RPMI7951 (cell line): ENCODE measurements around the gene P2RY8. TPM values are rescaled to one million over a fixed set of nuclear protein-coding genes. Genes with fewer than 3 reads are reported as not detected.
A peak's percentile ranks its signal among the peaks of the same experiment; 100 is the strongest.
"Not testable (repeated sequence)": the region's sequence is repeated elsewhere in the genome, so short reads cannot be mapped to it uniquely, and the experiment has no call there.

Experiments
- DNase-seq: peaks from one replicate; pipeline ENCODE4 v3.0.0-alpha.2; 2012; ENCODE audit warnings: low read depth
- total RNA-seq: library from RNA; depleted of rRNA; stranded (reverse); fragments of >200 nt; shearing (Covaris generic); gene quantifications from 2 replicates; pipeline ENCODE4 v1.2.3, GENCODE V29; 2014

Gene P2RY8
- total RNA-seq, 1 experiment from 2014 or later: not detected

GRCh38 chrX:1520350-1520749 is 16.6 kb downstream of the P2RY8 start:
- DNase-seq: no peak

GRCh38 chrX:1519022-1519497 is 17.9 kb downstream of the P2RY8 start:
- DNase-seq: no peak

- DNase-seq: no peak
Observed at GRCh38 chrX:1518512-1518911, 18.5 kb downstream of the P2RY8 start.

- no peak for DNase-seq
Observed at GRCh38 chrX:1516596-1517104, 20.3 kb downstream of the P2RY8 start.

- DNase-seq: no peak
Observed at GRCh38 chrX:1511829-1512228, 25.2 kb downstream of the P2RY8 start.

GRCh38 chrX:1511150-1511549 is 25.8 kb downstream of the P2RY8 start:
- DNase-seq: no peak

- DNase-seq: no peak
Observed at GRCh38 chrX:1507511-1508463, 29.2 kb downstream of the P2RY8 start.

GRCh38 chrX:1506916-1507315 is 30.1 kb downstream of the P2RY8 start:
- no peak for DNase-seq

GRCh38 chrX:1502853-1503252 is 34.1 kb downstream of the P2RY8 start:
- DNase-seq: no peak

- no peak for DNase-seq
Observed at GRCh38 chrX:1502241-1502640, 34.7 kb downstream of the P2RY8 start.

GRCh38 chrX:1500701-1501624 is 36.0 kb downstream of the P2RY8 start:
- peak; percentile 83 for DNase-seq

- DNase-seq: no peak
Observed at GRCh38 chrX:1496076-1496475, 40.9 kb downstream of the P2RY8 start.

- no peak for DNase-seq
Observed at GRCh38 chrX:1493877-1494510, 43.0 kb downstream of the P2RY8 start.

- no peak for DNase-seq
Observed at GRCh38 chrX:1493412-1493811, 43.6 kb downstream of the P2RY8 start.

GRCh38 chrX:1492421-1493012 is 44.5 kb downstream of the P2RY8 start:
- no peak for DNase-seq

GRCh38 chrX:1491851-1492349 is 45.1 kb downstream of the P2RY8 start:
- peak; percentile 54 for DNase-seq

- not testable (repeated sequence) for DNase-seq
Observed at GRCh38 chrX:1491248-1491647, 45.7 kb downstream of the P2RY8 start.

- DNase-seq: not testable (repeated sequence)
Observed at GRCh38 chrX:1490723-1491122, 46.3 kb downstream of the P2RY8 start.

GRCh38 chrX:1489354-1489753 is 47.6 kb downstream of the P2RY8 start:
- not testable (repeated sequence) for DNase-seq

- no peak for DNase-seq
Observed at GRCh38 chrX:1488745-1489144, 48.2 kb downstream of the P2RY8 start.

- no peak for DNase-seq
Observed at GRCh38 chrX:1488141-1488540, 48.8 kb downstream of the P2RY8 start.
